ENCODE results near the gene GUCA1C.

The GUCA1C gene

DNA sequence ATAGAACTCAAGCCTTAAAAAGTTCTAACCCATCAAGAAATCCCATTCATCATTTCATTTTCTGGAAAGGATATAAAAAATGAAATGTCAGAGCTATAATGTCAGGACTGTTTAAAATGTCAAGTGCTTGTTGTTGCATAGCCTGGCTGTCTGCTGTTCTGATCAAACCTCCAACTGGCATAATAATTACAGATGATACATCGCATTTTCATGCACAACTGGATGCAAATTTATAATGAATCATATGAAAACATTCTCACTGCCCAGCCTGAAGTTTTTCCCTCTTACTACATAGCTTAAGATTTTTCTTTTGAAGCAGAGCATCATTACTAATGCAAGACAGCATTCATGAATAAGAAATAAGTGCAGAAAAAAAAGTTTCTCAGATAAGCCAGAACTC lies 46.5 kb downstream of the GUCA1C start:
- no peak for DNase-seq

DNA sequence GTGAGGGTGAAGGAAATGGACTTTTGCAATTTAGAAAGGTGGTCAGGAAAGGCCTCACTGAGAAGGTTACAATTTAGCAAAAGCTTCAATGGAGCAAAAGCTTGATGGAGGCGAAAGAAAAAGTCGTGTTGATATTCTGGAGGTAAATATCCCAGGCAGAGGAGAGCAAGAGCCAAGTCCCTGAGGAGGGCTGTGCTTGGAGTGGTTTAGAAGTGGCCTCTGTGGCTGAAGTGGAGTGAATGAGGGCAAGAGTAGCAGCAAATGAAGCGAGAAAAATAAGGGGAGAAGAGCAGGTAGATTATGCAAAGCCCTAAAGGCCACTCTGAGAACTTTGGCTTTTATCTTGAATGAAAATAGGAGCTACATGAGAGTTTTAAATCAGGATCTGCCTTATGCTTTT lies 54.1 kb downstream of the GUCA1C start:
- no peak for DNase-seq

DNA sequence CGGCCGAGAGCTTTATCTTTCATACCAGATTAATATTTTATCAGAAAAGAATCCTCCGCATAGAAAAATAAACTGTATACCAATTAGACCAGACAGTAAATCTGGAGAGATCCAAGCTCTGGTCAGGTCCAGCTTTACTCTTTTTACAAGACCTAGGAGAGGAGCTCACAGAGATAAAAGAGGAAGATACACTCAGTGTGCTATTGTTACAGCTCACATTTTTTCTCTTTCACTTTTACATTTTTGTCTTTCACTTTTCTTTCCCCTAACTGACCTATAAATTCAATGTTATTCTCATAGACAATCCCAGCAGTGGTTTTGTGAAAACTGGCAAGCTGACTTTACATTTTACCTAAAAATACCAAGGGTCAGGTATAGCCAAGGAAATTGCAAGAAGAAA lies 55.8 kb downstream of the GUCA1C start:
- DNase-seq, result no peak

DNA sequence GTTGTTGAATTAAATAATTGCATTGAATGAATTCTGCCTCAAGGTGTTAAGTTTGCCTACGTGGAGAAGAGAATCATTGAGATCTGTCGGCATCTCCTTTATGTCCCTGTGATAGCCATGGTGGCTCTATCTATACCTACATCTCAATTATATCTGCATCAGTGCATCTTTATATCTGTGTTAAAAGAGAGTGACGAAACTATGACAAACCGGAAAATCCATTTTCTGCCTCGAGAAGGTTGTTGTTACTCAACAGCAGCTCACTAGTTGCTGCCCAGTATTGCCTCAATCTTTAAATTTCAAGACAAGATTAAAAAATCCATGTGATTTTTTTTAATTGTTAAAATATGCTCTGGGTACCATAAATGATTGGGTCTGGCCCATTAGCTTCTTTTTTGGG lies 58.7 kb downstream of the GUCA1C start:
- DNase-seq, result no peak

DNA sequence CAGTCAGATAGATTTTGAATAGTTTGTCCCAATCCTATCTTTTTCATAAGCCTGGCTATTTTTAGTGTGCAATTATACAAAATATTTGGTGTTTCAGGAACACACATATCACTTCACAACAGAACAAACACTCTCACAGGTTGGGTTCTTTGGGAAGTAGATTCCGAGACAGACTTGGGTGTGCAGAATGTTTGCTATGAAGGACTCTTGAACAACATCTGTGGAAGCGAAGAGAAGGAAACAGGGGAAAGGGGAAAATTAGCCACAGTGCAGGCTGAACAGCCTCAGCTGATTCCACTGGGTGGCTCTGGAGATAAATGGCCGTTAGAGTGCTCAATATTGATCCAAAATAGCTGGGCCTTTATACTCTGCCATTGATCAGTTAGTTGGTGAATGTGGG lies 61.8 kb downstream of the GUCA1C start:
- DNase-seq, result no peak

DNA sequence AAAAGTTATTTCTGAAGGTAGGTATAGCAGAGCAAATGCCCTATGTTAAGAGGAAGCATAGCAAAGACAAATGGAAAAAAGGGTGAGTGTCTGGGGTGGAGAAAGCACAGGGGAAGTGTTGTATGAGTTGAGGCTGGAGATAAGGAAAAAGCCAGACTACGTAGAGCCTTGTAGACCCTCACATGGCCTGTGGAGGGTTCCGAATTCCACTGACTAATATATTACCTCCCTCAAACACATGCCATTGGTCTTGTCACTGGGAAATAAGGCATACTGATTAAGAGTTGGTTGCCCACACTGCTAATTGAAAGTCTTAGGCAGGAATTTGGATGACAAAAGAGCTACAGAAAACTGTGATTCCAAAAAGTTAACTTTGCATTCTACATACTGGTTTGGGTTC lies 65.9 kb downstream of the GUCA1C start:
- DNase-seq, result no peak

DNA sequence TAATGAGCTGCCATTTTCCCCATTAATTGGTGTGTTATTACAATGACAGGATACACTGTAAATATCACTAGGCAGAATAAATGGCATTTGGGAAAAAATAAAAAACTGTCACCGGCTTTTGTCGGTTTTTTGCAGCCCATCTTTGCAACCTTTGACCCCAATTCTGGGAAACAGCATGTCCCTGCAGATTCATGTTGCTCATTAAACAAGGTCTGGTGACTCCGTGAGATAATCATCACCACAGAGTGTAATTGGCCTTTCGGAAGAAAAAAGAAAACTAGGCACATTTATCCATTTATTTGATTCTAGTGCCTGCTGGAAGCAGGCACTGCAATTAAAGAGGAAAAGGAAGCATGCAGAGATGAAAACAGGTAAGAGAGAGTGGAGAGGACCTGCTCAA lies 66.6 kb downstream of the GUCA1C start:
- DNase-seq, result no peak

DNA sequence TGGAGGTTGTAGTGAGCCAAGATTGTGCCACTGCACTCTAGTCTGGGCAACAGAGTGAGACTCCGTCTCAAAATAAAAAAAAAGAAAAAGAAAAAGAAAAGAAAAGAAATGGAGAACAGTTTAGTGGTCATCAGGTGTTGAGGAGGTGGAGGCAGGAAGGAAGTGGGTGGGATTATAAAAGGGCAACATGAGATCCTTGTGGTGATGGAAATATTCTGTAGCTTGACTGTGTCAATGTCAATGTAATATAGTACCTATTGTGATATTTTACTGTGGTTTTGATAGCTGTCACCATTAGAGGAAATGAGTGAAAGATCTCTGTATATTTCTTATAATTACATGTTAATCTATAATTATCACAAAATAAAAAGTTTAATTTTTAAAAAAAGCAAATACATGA lies 70.3 kb downstream of the GUCA1C start:
- no peak for DNase-seq

DNA sequence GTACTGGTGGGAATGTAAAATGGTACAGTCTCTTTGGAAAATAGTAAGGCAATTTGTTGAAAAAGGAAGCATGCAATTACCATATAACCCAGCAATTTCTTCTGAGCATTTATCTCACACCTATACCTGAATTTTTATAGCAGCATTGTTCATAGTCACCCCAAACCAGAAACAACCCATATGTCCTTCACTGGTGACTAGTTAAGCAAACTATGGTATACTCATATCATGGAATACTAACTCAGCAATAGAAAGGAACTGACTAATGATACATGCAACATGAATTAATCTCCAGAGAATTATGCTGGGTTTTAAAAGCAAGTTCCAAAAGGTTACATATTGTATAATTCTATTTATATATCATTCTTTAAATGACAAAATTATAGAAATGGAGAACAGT lies 70.9 kb downstream of the GUCA1C start:
- no peak for DNase-seq

DNA sequence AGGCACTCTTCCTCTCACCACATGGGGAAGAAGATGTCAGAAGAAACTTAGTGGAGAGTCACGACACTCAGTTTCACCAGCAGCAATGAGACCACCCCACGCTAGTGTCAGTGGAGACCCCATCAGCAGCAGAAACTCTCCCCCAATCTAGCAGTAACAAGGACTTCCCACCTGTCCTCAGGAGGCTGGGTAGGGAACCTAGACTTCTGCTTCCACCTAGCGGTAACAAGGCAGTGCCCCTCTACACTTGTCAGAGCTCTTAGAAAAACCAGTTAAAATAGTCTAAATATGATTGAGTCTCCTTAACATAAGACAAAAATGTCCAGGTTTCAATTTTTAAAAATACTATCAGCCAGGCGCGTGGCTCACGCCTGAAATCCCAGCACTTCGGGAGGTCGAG lies 73.8 kb downstream of the GUCA1C start:
- no peak for DNase-seq

DNA sequence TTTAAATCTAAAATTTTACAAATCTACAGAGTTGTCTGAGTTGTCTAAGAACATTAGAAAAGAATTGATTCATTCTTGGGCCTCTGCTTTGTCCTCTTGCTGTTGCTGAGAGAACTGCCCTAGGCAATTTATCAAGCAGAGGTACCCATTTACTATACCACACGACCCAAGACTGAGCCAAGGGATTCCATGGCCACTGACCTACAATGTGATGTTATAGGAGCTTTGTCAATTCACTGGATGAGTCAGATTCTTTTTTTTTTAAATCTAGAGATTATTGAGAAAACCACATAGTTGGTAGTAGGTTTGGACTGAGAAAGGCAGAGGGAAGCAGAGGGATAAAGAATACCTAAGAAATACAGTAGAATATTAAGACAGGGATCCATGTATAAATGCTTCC lies 75.8 kb downstream of the GUCA1C start:
- no peak for DNase-seq

DNA sequence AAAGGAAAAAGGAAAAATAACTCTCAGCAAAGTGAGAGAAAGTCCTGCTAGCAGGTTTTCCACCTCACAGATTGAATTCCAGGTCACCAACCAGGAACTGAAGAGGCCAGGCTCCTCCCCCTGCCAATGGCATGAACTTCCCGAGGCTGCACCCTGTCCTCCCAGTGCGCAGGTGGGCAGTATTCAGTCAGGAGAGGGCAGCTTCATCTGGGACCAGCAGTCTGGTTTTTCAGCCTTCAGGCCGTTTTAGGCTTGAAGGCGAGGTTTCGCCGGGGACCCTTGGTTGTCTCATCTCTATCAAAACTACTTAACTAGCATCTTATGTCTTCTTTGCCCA lies 89.9 kb downstream of the GUCA1C start:
- no peak for DNase-seq

DNA sequence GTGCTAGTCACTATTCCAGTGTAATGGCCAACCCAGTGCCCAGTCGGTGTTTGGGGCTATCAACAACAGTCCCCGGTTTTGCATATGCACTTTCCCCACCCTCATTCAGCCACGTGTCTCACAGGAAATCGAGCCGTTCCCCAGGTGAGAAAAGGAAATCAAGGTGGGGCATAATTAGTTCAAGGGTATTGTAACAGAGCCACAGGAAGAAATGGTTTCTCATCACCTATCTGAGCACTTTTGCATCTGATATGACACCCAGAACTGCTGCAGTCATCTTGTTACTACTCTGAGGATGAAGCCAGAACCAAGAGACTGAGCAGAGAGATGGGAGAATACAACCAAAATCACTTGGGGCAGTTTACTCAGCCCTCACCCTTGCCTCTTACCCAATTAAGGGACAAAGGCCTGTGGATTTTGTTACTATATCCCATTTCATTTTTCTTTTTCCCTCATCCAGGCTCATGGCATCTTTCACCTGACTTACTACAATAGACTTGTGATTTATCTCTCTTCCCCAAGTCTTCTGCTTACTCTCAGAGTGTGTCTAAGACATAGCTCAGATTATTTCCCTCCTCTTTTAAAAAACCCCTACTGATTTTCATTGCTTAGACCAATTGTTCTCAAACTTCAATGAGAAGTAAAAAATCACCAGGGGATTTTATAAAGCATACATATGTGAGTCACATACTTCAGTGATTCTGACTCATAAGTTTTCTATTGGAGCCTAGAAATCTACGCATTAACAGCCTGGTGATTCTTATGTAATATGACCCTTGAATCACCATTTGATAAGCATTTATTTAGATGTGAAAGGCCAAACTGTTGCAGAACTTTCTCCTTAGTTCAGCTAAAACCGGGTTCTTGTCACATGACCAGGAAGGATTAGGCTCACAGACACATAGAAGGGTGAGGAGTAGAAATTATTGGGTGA lies 90.5 kb downstream of the GUCA1C start:
- no peak for DNase-seq

DNA sequence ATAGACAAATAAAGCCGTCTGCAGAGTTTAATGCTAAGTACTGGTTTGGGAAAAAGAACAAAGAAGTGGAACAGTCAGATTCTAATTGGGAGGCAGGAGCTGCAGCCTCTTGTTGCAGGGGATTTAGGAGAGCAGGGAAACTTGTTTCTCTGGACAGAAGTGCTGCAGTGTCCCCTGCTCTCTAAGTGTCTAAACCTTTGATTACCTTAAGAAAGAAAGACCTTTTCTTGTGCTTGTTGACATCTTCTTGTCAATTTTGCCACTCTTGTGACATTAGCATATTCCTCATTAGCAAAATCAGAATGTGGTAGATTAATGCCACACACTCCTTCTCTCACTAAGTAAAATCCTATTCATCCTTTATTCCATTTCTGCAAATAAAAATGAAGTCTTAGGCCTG lies 92.3 kb downstream of the GUCA1C start:
- no peak for DNase-seq
